Measurements from ENCODE around the gene LRRC27.

GRCh38 chr10:132293813-132294520 lies 38.0 kb upstream of the LRRC27 start:
- TF ChIP-seq POLR2A (IDR thresholded peaks at IDR 0.05) (no peak), CTCF (IDR thresholded peaks at IDR 0.05) (no peak)
